ENCODE results near the gene TREML2. TPM values are rescaled to one million over a fixed set of nuclear protein-coding genes. Genes with fewer than 3 reads are reported as not detected.

TREML2 gene
- polyA plus RNA-seq, 1 of the 3 experiments (the other 2 are of a cell fraction), result not detected

GRCh38 chr6:41160933-41161332 is 40.0 kb downstream of the TREML2 start:
- no peaks in the 10 kb centered on the region for H4K20me1 ChIP-seq (ENCODE audit: insufficient read depth)
- H3K36me3 ChIP-seq (replicated peaks in 1 of 2; ENCODE audit: control insufficient read depth in 1 of 2, insufficient read depth in 2 of 2, low read length in 1 of 2), result no peaks in the 10 kb centered on the region
- no peak overlapping the region for H3K4me2 ChIP-seq
- no peak overlapping the region for H3K4me3 ChIP-seq (ENCODE audit: low read depth in 2 of 2, low read length in 1 of 2)
- H3K27ac ChIP-seq (ENCODE audit: low read depth in 2 of 2, low read length in 1 of 2), result no peak overlapping the region
- H3K79me2 ChIP-seq (ENCODE audit: insufficient read depth), result no peaks in the 10 kb centered on the region
- CTCF ChIA-PET, result no interaction called here
- no peaks in the 10 kb centered on the region for H3F3A ChIP-seq (replicated peaks; ENCODE audit: insufficient read depth)
- H3K9me2 ChIP-seq, result no peaks in the 10 kb centered on the region
- H3K4me1 ChIP-seq (ENCODE audit: control insufficient read depth in 1 of 2, insufficient read depth in 2 of 2, low read depth in 1 of 2, low read length in 1 of 2), result no peaks in the 10 kb centered on the region
- H3K9me3 ChIP-seq, result no peaks in the 10 kb centered on the region
- H3K27me3 ChIP-seq (ENCODE audit: insufficient read depth), result no peaks in the 10 kb centered on the region
- H2AFZ ChIP-seq (ENCODE audit: low read depth), result no peak overlapping the region
- no peak overlapping the region for H3K9ac ChIP-seq
- no peak for DNase-seq
- TF ChIP-seq POLR2AphosphoS5 (IDR thresholded peaks at IDR 0.05; ENCODE audit: low read depth, low read length) (no peak), JUND (IDR thresholded peaks at IDR 0.05) (no peak), USF1 (IDR thresholded peaks at IDR 0.05; ENCODE audit: borderline replicate concordance, low read depth) (no peak), GABPA (IDR thresholded peaks at IDR 0.05; ENCODE audit: low read depth) (no peak), RCOR1 (IDR thresholded peaks at IDR 0.05; ENCODE audit: low read length) (no peak), FOXJ3 (CRISPR knock-in tag; IDR thresholded peaks at IDR 0.05) (no peak), TEAD4 (IDR thresholded peaks at IDR 0.05; ENCODE audit: borderline replicate concordance, insufficient read depth) (no peak), SMC3 (IDR thresholded peaks at IDR 0.05; ENCODE audit: low read depth, low read length) (no peak), NFIC (IDR thresholded peaks at IDR 0.05; ENCODE audit: borderline replicate concordance) (no peak), NRF1 (IDR thresholded peaks at IDR 0.05; ENCODE audit: low read depth, low read length) (no peak)
- POLR2A ChIA-PET, result no interaction called here
- no CpG with 5 or more reads among the region's 3 CpGs for WGBS (ENCODE audit: low lambda C conversion rate)

- no peak overlapping the region for H3K4me3 ChIP-seq (ENCODE audit: low read depth in 2 of 2, low read length in 1 of 2)
- H3K27me3 ChIP-seq (ENCODE audit: insufficient read depth), result no peaks in the 10 kb centered on the region
- WGBS (ENCODE audit: low lambda C conversion rate), result 50% methylated on average over 4 of the region's 12 CpGs
- no peak for DNase-seq
- no peak overlapping the region for H2AFZ ChIP-seq (ENCODE audit: low read depth)
- no peaks in the 10 kb centered on the region for H4K20me1 ChIP-seq (ENCODE audit: insufficient read depth)
- CTCF ChIA-PET, result no interaction called here
- no peaks in the 10 kb centered on the region for H3F3A ChIP-seq (replicated peaks; ENCODE audit: insufficient read depth)
- no peaks in the 10 kb centered on the region for H3K36me3 ChIP-seq (replicated peaks in 1 of 2; ENCODE audit: control insufficient read depth in 1 of 2, insufficient read depth in 2 of 2, low read length in 1 of 2)
- no peaks in the 10 kb centered on the region for H3K9me3 ChIP-seq
- no peak overlapping the region for H3K27ac ChIP-seq (ENCODE audit: low read depth in 2 of 2, low read length in 1 of 2)
- H3K4me2 ChIP-seq, result no peak overlapping the region
- H3K9me2 ChIP-seq, result no peaks in the 10 kb centered on the region
- no peaks in the 10 kb centered on the region for H3K79me2 ChIP-seq (ENCODE audit: insufficient read depth)
- POLR2A ChIA-PET, result no interaction called here
- no peak overlapping the region for H3K9ac ChIP-seq
- TF ChIP-seq FOSL2 (IDR thresholded peaks at IDR 0.05; ENCODE audit: borderline replicate concordance, low read depth), result no peak
- no peak for TF ChIP-seq CTCF (IDR thresholded peaks at IDR 0.05)
- no peak for TF ChIP-seq GABPA (IDR thresholded peaks at IDR 0.05; ENCODE audit: low read depth)
- no peak for TF ChIP-seq JUND (IDR thresholded peaks at IDR 0.05)
- no peak for TF ChIP-seq SIN3A (IDR thresholded peaks at IDR 0.05; ENCODE audit: borderline replicate concordance, low read depth, low read length)
- no peak for TF ChIP-seq PBX3 (IDR thresholded peaks at IDR 0.05)
- no peaks in the 10 kb centered on the region for H3K4me1 ChIP-seq (ENCODE audit: control insufficient read depth in 1 of 2, insufficient read depth in 2 of 2, low read depth in 1 of 2, low read length in 1 of 2)
These were observed 41.4 kb downstream of the TREML2 start for GRCh38 chr6:41159415-41160082.
